Stimulated activated CD4-positive, alpha-beta T cell treated with anti-CD3 and anti-CD28 coated beads, Interleukin-4, amount 100 ng/mL, for 4 hours (primary cell): ENCODE measurements around the gene BOC.

Source experiments
- DNase-seq, 2 experiments: peaks; one replicate each; pipeline ENCODE4 v3.0.0-alpha.2; 2020

Gene BOC

DNA sequence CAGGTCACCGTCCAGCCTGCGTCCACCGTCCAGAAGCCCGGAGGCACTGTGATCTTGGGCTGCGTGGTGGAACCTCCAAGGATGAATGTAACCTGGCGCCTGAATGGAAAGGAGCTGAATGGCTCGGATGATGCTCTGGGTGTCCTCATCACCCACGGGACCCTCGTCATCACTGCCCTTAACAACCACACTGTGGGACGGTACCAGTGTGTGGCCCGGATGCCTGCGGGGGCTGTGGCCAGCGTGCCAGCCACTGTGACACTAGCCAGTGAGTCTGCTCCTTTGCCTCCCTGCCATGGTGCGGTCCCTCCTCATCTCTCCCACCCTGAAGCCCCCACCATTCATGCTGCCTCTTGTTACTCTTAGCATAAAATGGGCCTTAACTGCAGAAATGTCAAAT lies 39.2 kb downstream of the BOC start:
- DNase-seq, result no peak

DNA sequence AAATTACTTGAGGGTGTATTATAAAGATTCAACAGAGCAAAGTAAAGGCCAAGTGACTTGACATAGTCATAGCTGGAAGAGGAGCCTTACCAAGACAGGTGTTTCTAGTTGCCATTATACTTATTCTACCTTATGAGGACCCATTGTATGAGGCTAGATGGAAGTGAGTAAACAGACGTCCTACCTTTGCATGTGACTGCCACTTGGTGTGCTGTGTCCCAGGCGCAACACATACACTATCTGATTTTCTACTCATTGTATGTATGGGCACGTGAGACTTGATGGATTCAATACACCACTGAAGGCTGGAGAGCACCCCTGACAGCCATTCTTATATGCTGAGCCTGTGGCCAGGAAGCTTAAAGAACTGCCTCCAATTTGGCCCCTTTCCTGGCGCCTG lies 40.5 kb downstream of the BOC start:
- no peak for DNase-seq

DNA sequence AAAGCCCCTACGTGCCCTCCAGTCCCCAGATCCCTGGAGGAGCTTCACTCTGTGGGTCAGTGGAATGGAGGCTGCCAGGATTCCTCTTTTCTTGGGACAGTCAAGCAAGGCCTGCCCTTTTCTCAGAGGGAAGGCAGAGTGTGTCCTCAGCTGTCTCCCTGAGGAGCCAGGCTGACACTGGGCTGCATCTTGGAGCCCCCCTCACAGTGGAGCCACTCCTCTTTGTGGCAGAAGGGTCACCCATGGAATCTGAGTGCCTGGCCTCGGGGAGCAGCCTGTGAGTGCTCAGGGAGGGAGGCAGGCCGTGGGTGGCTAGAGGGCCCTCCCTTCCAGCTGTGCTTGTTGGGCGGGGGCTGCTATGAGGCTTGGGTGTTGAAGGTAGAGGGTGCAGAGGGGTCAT lies 41.2 kb downstream of the BOC start:
- DNase-seq, result no peak

DNA sequence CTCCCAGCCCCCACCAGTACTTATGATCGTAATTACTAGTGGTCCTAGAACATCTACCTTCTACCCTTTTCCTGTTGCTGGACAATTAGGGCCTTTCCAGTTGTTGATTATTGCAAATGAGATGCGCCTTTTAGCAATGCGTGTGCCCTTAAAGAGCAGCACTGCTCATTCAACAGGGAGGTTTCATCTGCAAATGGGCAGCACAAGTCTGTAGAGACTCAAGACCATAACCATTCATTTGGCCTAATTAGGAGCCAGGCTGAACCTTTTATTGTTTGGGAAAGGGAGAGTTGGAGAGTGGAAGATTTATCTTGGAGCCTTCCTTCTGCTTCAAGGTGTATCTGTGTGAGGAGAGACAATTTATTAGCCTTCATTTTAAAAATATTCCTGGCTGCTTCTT lies 42.3 kb downstream of the BOC start:
- no peak for DNase-seq

DNA sequence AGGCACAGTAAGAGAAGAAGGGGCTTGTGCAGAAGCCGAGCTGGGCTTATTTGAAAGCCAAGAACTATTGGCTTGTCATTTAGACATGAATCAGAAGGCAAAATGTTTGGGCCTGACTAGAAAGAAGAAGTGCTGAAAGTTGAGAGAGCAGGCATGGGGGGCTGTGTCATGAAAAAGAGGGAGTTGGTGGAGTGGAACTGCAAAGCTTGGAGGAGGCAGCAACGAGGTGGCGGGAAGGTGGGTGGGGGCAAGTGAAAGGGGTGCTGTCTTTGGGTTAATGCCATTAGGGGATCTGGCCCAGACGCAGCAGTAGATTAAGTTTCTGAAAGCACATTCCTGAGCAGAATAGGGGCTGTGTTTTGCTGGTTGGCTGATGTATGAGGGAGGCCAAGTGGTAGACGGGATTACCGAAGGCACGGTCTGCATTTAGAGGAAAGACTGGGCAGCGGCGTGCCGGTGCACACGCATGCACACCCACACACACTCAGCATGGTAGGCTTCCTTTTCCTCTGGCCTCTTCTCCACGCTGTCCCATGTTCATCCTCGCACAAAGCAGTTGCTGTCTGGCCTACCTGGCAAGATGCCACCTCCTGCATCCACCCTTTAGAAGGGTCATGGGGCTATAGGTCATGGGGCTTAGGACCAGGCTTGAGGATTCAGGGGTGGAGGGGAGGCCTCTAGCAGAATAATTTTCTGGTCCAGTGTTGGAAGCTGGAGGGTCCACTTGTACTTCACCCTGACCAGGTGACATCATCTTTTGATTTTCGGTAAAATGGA lies 43.0 kb downstream of the BOC start:
- DNase-seq, result no peak

DNA sequence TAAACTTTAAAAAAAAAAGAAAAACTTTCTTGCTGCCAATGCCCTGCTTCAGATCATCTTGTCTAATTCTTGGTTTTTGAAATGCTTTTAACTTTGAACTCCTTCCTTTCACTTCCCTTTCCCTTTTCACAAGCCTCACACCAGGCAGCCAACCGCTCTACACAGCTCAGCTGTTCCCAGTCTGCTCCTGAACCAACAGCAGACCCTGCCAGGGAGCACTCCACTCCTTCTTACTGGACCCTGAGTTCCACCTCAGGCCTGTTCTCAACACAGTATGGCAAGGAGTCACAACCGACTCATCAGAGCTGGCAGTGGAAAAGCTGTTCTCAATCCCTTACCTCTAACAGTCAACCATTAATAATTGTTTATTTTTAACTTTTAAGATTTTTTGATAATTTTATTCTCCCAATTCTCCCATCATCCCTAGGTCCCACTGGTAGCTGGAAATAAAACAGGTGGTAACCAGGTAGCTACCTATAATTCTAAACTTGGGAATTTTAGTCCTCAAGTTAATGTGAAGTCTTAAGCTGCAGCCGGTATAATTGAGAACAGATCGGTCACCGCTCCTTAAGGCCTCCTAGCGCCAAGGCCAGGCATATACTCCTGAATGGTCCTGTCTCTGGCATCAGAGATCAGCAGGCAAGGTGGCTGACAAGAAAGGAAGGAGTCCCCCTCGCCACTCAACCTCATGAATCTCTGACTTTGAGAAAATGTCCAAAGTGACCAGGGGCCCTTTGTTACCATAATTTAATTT lies 43.9 kb downstream of the BOC start:
- DNase-seq, result no peak

DNA sequence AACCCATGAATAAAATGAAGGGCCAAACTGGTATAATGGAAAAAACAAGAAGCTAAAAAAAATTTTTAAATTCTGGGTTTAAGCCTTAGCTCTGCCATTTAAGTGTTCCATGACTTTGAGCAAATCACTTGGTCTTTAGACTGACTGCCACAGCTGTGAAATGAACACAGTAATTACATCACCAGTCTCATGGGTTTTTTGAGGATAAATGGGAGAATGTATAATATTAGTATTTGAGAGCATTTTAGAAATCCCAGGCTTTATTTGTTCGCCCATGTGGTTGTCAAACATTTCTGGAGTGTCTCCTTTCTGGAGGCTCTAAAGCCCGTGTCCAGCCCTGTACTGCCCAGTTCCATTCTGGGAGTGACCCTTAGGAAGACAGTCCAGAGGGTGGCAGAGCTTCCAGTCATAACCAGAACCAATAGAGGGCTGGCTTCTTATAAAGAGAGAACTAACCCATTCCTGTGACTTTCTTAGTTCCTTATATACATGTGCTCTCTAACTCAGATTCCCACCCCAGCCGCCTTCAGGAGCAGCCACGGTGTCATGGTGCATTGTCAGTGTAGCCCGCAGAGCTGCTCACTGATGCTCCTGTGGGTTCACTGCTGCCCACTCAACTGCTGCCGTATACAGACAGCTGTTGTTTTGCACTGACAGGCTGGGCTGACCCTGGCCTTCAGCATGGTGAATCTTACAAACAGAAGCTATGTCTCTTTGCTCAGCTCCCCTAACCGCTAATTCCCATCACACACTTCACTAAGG lies 44.7 kb downstream of the BOC start:
- no peak for DNase-seq

DNA sequence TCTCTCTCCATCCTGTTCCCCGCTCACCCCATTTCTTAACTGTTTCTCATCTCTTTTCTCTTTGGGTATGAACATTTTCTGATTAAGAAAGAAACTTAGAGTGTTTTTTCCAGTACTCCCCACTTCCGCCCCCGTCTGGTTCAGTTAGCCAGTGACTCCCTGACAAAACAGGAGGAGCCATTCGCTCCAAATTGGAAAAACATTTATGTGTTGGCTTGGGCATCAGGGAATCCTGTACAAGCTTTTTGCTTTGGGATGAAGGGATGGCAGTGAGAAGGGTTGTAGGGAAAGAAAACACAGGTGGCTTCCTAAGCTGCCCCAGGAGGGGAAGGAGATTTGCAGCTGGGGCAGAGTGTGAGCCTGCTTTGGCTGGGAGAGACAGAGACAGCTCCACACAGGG lies 47.0 kb downstream of the BOC start:
- no peak for DNase-seq

DNA sequence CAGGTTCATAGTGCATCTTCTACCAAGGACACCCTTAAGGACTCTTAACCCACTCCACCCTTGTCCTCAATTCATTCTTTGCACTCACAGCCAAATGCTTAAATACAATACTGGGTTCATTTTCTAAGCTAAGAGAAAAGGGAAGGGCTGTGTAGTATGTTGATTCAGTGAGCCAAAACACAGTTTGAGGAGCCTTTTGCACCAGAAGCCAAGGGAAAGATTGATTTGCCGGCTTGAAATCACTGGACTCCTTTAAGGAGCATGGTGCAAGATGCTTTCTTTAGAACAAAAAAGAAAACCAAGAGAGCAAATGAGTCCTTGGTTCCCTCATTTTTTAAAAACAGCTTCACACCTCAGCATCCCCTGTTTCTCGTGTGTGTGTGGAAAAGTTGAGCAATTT lies 47.8 kb downstream of the BOC start:
- no peak for DNase-seq

DNA sequence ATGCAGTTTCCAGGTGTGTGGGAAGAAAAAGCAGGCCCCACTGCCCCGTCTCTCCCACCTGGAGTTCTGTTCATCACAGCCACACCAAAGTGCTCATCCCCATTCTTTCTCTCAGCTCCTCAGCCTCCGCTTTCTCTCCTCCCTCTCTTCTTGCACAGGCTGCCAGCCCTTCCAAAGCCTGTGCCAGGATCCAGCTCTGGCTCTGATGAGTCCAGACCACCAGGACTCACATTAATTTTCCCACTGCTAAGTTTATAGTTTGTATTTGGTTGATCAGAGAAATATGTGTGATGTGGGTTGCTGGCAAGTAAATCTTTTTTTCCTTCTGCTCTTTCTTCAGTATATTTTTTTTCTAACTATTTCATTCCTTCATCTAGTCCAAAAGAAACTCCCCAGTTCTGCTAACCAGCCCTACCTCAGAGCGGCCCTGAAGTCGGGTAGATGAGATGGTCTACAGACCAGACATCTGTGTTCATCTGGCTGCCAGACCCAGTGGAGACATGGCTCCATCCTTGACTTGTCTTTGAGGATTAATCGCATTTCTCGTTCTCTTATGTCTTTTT lies 49.8 kb downstream of the BOC start:
- no peak for DNase-seq

DNA sequence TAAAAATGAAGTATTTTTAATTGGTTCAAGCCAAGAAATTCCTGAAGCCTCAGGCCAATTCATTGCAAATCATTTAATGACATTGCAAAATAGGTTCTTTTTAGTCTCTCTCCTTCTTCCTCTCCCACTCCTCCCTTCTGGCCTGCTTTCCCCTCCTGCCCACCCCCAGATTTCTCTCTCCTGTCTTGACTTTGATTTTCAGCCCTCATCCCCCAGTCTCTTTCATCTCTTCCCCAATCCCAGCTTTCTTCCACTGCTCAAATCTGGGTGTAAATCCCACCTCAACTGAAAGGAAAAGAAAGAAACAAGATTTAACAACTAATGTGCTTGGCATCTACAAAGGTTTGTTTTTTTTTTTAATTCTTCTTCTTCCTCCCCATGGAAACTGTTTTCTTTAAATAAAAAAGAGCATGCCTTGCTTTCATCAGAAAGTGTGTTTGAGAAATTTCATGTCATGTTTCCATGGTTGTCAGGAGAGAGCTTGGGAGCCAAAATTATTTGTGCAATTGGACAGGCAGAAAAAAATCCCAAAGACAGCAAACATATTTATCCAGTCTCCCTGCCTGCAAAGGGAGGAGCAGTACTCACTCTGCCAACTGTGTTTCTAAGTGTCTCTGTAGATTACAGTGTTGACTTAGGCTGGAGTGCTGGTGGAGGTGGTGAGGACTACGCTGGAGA lies 50.4 kb downstream of the BOC start:
- DNase-seq, result no peak

DNA sequence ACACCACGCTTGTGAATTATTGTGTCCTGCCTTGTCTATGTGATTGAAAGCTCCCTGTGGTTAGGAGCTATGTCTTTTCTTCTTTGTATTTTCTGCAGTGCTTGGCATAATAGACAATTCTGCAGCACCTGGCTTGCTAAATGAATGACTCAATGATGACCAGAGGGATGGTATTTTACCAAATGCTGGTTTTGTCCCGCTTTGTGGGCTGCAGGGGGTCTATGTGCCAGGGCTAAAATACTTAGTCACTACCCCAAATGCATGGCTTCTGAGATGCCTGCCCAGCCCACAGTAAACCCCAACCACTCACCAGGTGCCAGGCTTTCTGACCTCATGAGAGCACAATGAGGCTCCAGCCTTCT lies 50.9 kb downstream of the BOC start:
- DNase-seq, result no peak

DNA sequence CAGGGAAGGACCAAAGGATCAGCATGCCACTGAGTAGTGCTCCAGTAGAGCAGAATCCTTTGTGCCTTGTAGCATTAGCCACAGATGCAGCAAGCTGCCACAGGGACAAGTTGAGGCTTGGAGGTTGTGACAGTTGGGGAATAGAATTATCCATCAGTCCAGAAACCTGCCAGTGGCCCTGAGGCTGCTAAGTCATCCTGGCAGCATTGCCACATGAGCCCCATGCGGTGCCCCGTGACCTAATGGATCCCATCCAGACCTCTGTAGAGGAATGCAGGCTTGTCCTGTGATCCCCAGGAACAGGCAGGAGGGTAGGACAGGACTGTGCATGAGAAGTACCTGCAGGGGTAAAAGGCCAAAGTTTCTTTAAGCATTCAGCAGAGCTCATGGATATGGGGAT lies 51.7 kb downstream of the BOC start:
- no peak for DNase-seq

DNA sequence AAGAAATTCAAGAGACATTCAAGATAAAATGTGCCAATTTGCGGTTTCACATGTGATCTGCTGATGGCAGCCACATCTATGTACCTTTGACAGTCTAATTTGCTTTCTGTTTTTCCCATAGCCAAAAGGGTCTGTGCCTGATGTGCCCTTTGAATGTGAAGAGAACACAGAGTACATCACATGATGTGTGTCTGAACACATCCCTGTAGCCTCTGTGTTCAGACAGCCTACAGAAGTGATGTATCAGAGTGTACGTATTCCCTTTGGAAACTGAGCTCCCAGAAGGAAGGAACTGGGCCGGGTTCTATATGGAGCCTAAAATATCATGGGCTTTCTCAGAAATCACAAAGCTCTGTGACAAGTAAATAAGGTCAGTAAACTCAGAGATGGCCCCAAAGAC lies 52.4 kb downstream of the BOC start:
- DNase-seq, result no peak

DNA sequence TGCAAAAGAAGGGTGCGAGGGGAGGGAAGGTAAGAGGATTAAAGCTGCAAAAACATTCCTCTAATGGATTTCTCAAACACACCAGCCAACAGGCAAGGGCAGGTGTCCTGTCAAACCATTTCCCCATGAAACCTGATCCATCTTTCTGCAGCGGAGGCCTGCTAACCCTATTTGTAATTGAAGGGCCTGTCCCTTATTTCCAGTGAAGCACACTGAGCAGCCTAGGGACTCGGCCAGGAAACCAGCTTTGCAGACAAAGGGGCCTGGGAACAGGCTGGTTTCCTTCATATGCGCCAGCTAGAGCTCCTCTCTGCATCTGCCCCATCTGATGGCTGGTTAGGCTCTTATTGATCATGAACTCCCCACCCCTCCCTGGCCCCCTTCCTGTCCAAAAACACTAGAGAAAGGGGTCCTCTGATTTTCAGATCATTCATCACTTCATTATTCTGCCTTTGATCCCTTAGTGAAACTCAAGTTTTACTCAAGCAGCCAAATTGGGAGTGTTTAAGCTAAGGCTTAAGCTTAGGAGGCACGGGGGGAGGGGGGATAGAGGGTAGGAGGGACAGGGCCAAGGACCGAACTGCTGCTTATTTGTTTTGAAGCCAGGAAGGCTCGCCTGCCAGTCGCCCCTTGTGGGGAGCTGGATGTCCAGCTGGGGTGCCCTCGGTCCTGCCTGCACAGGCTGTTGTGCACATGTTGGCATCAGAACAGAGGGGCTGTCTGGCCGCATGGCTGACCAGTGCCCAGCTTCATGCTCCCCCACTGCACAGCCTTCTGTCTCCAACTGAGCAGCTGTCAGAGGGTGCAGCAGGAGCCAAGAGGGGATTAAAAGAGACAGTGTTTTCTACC lies 53.1 kb downstream of the BOC start:
- DNase-seq, result no peak

DNA sequence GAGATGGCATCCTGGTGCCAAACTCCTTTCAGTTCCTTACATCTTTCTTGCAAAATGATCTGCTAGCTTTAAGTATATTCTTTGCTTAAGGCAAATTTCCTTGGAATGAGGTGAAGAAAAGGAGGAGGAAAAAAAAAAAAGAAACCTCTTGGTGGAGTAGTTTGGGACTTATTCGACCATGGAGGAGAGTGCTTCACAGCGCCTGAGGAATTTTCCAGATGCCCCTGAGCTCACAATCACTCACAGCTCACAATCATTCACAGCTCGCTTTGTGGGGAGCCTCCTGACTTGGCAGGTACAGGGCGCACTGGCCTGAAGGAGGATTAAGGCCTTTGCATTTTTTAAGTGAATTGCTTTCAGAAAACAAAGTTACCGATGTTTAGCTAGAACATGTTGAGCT lies 53.9 kb downstream of the BOC start:
- DNase-seq, result no peak

DNA sequence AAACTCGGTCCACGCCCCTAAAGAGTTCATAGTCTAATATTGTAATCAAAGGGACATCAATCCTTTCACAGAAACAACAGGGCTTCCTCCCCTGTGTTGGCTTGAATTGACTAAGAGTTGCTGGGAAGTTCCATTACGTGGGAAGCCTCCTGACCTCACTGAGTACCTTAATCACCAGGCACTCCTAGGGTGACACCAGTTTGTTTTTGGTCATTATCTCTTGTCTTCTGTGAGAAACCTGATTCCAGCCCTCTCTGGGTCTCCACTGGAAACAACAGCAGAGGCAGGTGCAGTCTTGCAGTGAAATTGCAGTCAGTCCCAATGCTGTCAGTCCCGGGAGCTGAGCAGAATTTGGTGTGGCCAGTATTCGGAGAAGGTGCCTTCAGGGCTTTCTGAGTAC lies 55.4 kb downstream of the BOC start:
- DNase-seq, result no peak

DNA sequence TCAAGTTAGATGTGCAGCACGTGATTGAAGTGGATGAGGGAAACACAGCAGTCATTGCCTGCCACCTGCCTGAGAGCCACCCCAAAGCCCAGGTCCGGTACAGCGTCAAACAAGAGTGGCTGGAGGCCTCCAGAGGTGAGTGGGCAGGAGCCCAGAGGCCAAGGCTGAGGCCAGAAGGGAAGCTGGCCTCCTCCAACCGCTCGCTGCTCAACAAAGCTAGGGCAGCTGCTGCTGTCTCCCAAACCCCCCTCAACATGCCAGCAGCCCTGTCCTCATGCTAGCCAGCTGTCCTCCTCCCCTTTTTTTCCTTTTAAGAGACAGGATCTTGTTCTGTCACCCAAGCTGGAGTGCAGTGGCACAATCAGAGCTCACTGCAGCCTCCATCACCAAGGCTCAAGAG lies 57.0 kb downstream of the BOC start:
- no peak for DNase-seq

DNA sequence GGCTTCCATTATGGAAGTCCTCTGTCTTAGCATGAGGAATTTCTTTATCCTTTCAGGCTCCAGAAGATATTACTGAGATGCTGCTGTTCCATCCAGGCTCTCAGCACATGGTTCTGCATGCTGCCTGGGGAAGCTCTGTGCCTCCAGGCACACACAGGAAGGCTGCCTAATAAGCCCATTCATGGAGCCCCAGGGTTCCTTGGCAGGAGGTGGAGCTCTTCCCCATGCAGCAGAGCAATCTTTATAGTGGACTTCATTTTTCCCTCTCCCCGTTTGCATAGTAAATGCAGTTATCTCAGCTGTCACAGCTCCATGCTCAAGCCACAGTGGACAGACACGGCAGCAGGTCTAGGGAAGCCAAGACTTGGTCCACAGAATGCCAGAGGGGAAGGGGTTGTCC lies 57.6 kb downstream of the BOC start:
- no peak for DNase-seq

DNA sequence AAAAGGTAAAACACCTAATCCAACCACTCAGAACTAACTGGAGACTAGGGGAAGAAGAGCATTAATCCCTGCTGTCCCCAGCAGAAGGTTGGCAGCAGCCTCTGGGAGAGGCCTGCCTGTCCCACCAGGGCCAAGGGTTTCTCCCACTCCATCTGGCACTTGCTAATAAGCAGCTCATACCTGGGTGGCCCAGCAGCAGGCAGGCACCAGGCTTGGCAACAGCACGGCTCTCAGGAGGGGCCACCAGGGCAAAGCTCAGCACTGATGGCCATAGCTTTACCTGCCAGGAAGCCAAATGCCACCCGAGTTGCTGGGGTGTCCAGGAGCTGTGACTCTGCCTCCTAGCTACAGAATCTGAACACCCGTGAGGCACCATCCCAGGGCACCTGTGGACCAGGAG lies 58.3 kb downstream of the BOC start:
- DNase-seq, result no peak

DNA sequence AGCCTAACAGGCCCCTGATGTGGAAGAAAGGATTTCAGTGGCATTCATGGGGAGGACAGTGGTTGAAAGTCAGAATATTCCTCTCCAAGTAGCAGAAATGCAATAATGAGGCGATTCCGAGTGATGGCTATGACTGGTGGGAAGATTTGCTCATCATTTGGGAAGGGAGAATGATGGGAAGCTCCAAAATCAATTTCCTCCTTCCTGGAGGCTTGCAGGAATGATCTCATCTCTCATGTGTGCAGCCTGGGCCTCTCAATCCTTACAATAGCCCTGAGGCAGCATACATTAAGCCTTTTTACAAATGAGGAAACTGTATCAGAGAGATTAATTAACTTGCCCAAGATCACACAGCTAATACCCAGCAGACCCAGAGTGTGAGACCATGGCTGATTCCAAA lies 58.7 kb downstream of the BOC start:
- DNase-seq, result no peak

DNA sequence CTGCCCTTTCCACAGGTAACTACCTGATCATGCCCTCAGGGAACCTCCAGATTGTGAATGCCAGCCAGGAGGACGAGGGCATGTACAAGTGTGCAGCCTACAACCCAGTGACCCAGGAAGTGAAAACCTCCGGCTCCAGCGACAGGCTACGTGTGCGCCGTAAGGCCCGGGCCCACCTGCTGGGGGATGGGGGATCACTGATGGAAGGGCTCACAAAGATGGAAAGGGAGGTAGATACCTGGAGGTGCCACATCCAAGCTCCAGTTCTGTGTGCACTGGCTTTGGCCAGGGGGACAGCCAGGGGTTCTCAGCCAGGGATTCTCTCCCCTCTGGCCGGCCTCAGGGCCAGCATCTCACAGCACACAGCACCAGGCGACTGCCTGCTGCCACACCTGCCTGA lies 59.4 kb downstream of the BOC start:
- DNase-seq, result no peak
